GM18498 (cell line): ENCODE data around the gene SAT2.
A peak's percentile ranks its signal among the peaks of the same experiment; 100 is the strongest.
"Not testable (repeated sequence)": the region's sequence is repeated elsewhere in the genome, so short reads cannot be mapped to it uniquely, and the experiment has no call there.

Experiments used
- ATAC-seq: cut with Tn5 transposase; IDR thresholded peaks from one replicate; pipeline ENCODE4 v1.9.1; 2021; ENCODE audit warnings: mild to moderate bottlenecking, moderate library complexity; ENCODE audit not compliant: unreplicated experiment

The SAT2 gene

DNA sequence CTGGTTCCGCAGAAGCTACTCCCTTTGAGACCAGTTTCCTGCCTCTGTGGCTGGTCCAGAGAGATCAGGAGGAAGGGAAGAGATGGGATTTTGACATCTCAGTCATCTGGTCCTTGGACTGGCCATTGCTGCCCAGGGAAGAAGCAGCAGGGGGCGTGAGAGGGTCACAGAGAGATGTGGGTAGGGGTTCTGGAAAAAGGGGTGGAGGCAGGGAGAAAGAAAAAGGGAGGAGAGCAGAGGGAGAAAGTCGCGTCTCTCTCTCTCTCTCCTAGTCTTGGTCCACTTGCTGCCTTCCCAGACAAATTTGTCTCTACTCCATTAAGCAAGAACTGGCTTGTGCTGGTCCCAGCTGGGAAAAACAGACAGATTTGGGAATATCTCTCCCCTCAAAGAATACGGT, 6.8 kb upstream of the SAT2 start:
- no peak for ATAC-seq

- ATAC-seq: no peak
Observed at GRCh38 chr17:7633093-7633492, 5.5 kb upstream of the SAT2 start.

- ATAC-seq: no peak
Observed at GRCh38 chr17:7632492-7632894, 4.9 kb upstream of the SAT2 start.

- ATAC-seq: no peak
Observed at GRCh38 chr17:7631398-7632380, 4.1 kb upstream of the SAT2 start.

- no peak for ATAC-seq
Observed at GRCh38 chr17:7629939-7630571, 2.4 kb upstream of the SAT2 start, which contains the start of gene SHBG. Gene SHBG (plus strand): TSS chr17:7630135. CDS start chr17:7630173, 38 bp downstream.

DNA sequence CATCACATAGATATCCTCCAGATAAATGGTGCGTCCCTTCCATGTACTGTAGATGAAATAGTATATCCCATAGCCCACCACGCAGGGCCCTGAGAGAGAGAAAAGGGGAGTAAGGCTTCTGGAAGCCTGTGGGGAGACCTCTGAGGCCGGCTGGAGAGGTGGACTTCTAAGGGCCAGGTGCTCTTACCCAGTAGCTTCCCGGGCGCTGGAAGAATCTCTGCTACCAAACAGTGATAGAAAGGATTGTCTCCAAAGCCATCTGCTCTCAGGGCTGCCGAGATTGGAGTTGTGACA, 718 bp downstream of the SAT2 start:
- ATAC-seq: no peak

DNA sequence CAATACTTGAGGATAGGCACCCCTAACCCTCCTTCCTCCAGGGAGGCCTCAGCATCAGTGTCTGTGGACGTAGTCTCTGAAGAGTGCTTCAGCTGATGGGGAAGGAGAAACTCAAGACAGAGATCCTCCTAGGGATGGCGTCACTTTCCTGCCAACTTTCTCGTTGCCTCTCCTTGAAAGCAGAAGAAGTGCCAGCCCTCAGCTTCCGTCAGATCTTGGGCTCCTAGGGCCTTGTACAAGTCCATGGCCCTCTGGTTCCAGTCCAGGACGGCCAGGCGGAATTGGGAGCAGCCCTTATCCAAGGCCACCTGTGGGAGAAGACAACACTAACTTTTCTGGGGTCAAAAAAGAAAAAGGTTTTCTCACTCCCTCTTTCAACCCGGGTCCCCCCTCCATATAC, 1.3 kb downstream of the SAT2 start:
- no peak for ATAC-seq

- not testable (repeated sequence) for ATAC-seq
Observed at GRCh38 chr17:7625749-7626148, 1.9 kb downstream of the SAT2 start.

GRCh38 chr17:7623661-7624060, 4.0 kb downstream of the SAT2 start:
- ATAC-seq: no peak

GRCh38 chr17:7620835-7621234, 6.8 kb downstream of the SAT2 start:
- ATAC-seq: no peak

DNA sequence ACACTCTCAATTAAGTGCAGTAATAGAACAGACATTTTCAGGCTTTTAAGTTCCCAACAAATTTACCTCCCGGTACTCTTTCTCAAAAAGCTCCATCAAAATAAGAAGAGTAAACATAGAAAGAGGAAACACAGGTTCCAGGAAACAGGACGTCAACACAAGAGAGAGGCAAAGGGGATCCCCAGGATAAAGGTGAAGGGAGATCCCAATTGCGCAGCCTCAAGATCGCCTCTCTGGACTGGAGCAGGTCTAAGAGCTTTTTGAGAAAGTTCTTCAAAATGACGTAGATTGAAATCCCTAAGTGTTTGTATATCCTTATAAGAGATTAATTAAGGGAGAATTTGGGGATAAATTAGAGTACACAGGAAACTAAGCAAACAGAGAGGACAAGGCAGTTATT, 9.0 kb downstream of the SAT2 start:
- ATAC-seq: no peak

- ATAC-seq: no peak
Observed at GRCh38 chr17:7615265-7615747, 12.3 kb downstream of the SAT2 start.

- ATAC-seq: peak; percentile 84
Observed at GRCh38 chr17:7614425-7615264, 13.0 kb downstream of the SAT2 start, which contains the start of gene FXR2. Gene FXR2 (minus strand): TSS chr17:7614897. CDS start chr17:7614532, 365 bp downstream.

GRCh38 chr17:7613769-7614424, 13.7 kb downstream of the SAT2 start:
- ATAC-seq: no peak

DNA sequence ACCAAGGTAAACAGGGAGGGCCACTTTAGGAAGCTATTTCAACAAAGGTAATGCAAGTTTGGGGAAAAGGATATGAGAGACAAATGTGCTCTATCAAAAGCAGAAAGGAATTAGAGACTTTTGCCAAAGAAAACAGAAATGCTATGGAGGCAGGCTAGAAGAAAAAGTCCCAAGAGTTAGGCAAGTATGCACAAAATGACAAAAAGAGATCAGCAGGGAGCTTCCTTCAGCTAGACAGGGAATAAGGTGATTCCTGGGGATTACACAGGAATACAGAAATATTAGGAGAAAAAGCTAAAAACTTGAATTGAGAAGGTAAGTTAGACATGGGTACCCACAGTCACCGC, 15.4 kb downstream of the SAT2 start:
- no peak for ATAC-seq

GRCh38 chr17:7611635-7612293, 15.9 kb downstream of the SAT2 start:
- no peak for ATAC-seq

DNA sequence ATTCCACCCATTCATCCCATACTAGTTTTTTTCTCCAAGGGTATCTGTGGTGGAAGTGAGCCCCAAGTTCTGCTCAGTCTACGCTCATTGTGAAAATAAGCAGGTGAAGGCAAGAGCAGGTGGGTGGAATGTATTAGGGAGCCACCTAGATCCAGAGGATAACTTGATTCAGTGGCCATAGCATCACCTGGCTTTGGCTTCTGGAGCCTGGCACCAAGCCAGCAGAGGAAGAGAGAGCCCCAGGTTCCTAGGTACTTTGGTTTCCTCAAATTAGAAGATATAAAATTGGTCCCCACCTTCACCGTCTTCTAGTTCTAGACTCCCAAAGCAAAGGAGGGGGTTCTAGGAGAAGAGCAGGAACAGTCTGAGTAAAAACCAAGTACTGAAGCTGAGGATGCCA, 17.0 kb downstream of the SAT2 start:
- no peak for ATAC-seq

DNA sequence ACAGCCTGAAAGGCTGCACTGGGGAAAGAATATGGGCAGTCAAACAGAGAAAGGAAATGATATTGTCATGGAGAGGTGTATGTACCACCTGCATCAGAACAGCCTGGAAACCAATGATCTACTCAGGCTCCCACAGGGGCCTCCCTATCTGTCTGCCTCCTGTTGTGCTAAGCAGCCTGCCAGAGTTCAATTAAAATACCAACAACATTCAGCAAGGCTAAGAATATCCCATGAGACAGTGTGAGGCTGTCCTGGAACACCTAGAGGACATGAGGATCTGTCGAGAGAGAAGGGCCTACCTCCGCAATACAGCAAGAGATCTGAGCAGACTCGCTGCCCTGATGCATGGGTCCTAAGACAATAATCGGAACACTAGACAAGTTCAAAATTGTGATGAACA, 21.3 kb downstream of the SAT2 start:
- ATAC-seq: no peak

DNA sequence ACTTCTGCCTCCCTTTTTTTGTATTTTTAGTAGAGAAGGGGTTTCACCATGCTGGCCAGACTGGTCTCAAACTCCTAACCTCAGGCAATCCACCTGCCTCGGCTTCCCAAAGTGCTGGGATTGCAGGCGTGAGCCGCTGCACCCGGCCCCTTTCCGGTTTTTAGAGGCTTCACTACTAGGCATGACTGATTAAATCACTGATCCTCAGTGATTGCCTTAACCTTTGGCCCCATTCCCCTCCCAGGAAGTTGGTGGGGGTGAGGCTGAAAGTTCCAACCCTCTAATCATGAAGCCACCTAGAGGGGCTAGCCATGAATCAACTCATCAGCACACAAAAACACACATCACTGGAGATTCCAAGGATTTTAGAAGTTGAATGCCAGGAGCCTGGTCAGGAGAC, 30.1 kb downstream of the SAT2 start:
- not testable (repeated sequence) for ATAC-seq

- no peak for ATAC-seq
Observed at GRCh38 chr17:7593296-7593695, 34.3 kb downstream of the SAT2 start.
